ENCODE results near the gene TFG. TPM values are rescaled to one million over a fixed set of nuclear protein-coding genes. Genes with fewer than 3 reads are reported as not detected.

TFG gene
- total RNA-seq, 1 donor, result 81.4 TPM

GRCh38 chr3:100693225-100693624 lies 16.1 kb upstream of the TFG start:
- no peaks in the 10 kb centered on the region for H3K79me2 ChIP-seq (ENCODE audit: insufficient read depth, low read length)
- no peak overlapping the region for H3K4me2 ChIP-seq (ENCODE audit: insufficient read depth, low read length)
- no peak overlapping the region for H3K27ac ChIP-seq (ENCODE audit: low read depth, low read length)
- DNase-seq (ENCODE audit: insufficient read length, low spot score, missing footprints), result no peak
- no peak overlapping the region for H2AFZ ChIP-seq (ENCODE audit: low read length)
- H3K36me3 ChIP-seq (ENCODE audit: insufficient read depth, low read length), result no peaks in the 10 kb centered on the region
- no peaks in the 10 kb centered on the region for H3K4me1 ChIP-seq (ENCODE audit: insufficient read depth, low read length)
- no peak for TF ChIP-seq CTCF (IDR thresholded peaks at IDR 0.05; ENCODE audit: extremely low read depth, low read depth, low read length)
- H3K4me3 ChIP-seq (ENCODE audit: insufficient read depth, low read length), result no peak overlapping the region
- H4K20me1 ChIP-seq (ENCODE audit: insufficient read depth, low read length), result no peaks in the 10 kb centered on the region
- no peaks in the 10 kb centered on the region for H3K9me3 ChIP-seq (ENCODE audit: low read depth, low read length)
- H3K27me3 ChIP-seq (ENCODE audit: insufficient read depth, low read length), result peaks cover 42% of the 10 kb centered on the region

GRCh38 chr3:100695696-100696095 lies 13.6 kb upstream of the TFG start:
- Histone ChIP-seq H3K9me3 (ENCODE audit: low read depth, low read length) (no peaks in the 10 kb centered on the region), H3K36me3 (ENCODE audit: insufficient read depth, low read length) (no peaks in the 10 kb centered on the region), H4K20me1 (ENCODE audit: insufficient read depth, low read length) (no peaks in the 10 kb centered on the region), H3K4me2 (ENCODE audit: insufficient read depth, low read length) (no peak overlapping the region), H3K79me2 (ENCODE audit: insufficient read depth, low read length) (no peaks in the 10 kb centered on the region), H3K27me3 (ENCODE audit: insufficient read depth, low read length) (peaks cover 51% of the 10 kb centered on the region), H3K4me1 (ENCODE audit: insufficient read depth, low read length) (no peaks in the 10 kb centered on the region), H3K4me3 (ENCODE audit: insufficient read depth, low read length) (no peak overlapping the region), H3K27ac (ENCODE audit: low read depth, low read length) (no peak overlapping the region), H2AFZ (ENCODE audit: low read length) (no peak overlapping the region)
- no peak for TF ChIP-seq CTCF (IDR thresholded peaks at IDR 0.05; ENCODE audit: extremely low read depth, low read depth, low read length)
- no peak for DNase-seq (ENCODE audit: insufficient read length, low spot score, missing footprints)

GRCh38 chr3:100696161-100696560 lies 13.1 kb upstream of the TFG start:
- no peak for DNase-seq (ENCODE audit: insufficient read length, low spot score, missing footprints)
- Histone ChIP-seq H2AFZ (ENCODE audit: low read length) (no peak overlapping the region), H3K4me2 (ENCODE audit: insufficient read depth, low read length) (no peak overlapping the region), H3K27me3 (ENCODE audit: insufficient read depth, low read length) (peaks cover 51% of the 10 kb centered on the region), H3K36me3 (ENCODE audit: insufficient read depth, low read length) (no peaks in the 10 kb centered on the region), H3K27ac (ENCODE audit: low read depth, low read length) (no peak overlapping the region), H3K9me3 (ENCODE audit: low read depth, low read length) (no peaks in the 10 kb centered on the region), H3K4me1 (ENCODE audit: insufficient read depth, low read length) (no peaks in the 10 kb centered on the region), H4K20me1 (ENCODE audit: insufficient read depth, low read length) (no peaks in the 10 kb centered on the region), H3K4me3 (ENCODE audit: insufficient read depth, low read length) (no peak overlapping the region), H3K79me2 (ENCODE audit: insufficient read depth, low read length) (no peaks in the 10 kb centered on the region)
- TF ChIP-seq CTCF (IDR thresholded peaks at IDR 0.05; ENCODE audit: extremely low read depth, low read depth, low read length), result no peak

GRCh38 chr3:100697172-100697571 lies 12.1 kb upstream of the TFG start:
- H3K27ac ChIP-seq (ENCODE audit: low read depth, low read length), result no peak overlapping the region
- DNase-seq (ENCODE audit: insufficient read length, low spot score, missing footprints), result no peak
- TF ChIP-seq CTCF (IDR thresholded peaks at IDR 0.05; ENCODE audit: extremely low read depth, low read depth, low read length), result no peak
- no peak overlapping the region for H3K4me2 ChIP-seq (ENCODE audit: insufficient read depth, low read length)
- H4K20me1 ChIP-seq (ENCODE audit: insufficient read depth, low read length), result no peaks in the 10 kb centered on the region
- no peaks in the 10 kb centered on the region for H3K9me3 ChIP-seq (ENCODE audit: low read depth, low read length)
- peaks cover 47% of the 10 kb centered on the region for H3K27me3 ChIP-seq (ENCODE audit: insufficient read depth, low read length)
- H3K79me2 ChIP-seq (ENCODE audit: insufficient read depth, low read length), result no peaks in the 10 kb centered on the region
- H3K4me1 ChIP-seq (ENCODE audit: insufficient read depth, low read length), result no peaks in the 10 kb centered on the region
- no peak overlapping the region for H2AFZ ChIP-seq (ENCODE audit: low read length)
- H3K4me3 ChIP-seq (ENCODE audit: insufficient read depth, low read length), result no peak overlapping the region
- H3K36me3 ChIP-seq (ENCODE audit: insufficient read depth, low read length), result no peaks in the 10 kb centered on the region

Measured in osteoblast (primary cell).